ENCODE measurements around the gene KLK10.

DNA sequence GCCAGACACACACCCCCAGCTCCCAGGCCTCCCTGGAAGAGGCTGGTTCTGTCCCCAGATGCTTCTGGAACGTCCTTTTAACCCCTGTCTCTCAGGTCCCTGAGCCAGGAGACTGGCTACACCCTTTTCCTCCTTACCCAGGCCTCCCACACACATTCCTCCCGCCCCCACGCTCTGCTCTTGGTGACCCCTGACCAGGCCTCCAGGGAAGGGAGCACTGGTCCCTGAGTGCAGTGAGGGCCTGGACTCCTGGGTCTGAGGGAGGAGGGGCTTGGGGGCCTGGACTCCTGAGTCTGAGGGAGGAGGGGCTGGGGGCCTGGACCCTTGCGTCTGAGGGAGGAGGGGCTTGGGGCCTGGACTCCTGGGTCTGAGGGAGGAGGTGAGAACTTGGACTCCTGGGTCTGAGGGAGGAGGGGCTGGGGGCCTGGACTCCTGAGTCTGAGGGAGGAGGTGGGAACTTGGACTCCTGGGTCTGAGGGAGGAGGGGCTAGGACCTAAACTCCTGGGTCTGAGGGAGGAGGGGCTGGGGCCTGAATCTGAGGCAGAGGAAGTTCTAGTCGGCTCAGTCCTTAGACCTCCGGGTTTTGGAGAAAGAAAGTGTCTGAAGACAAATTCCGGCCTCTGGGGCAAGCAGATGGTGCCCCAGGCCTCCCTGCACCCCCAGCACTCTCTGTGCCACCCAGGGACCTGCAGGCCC, 50.6 kb downstream of the KLK10 start:
- no peak for TF ChIP-seq POLR2A (IDR thresholded peaks at IDR 0.05; ENCODE audit: low read length)
- TF ChIP-seq GATA1 (IDR thresholded peaks at IDR 0.05; ENCODE audit: low read depth, low read length), result no peak
